ENCODE results near the gene MAP4K4.
"Not testable (repeated sequence)": the region's sequence is repeated elsewhere in the genome, so short reads cannot be mapped to it uniquely, and the experiment has no call there.

Gene MAP4K4

GRCh38 chr2:101893681-101894381, 196.3 kb downstream of the MAP4K4 start:
- in situ Hi-C loops (cut with HindIII; ENCODE audit: low sequenced_read_pairs), result no loop called here

- in situ Hi-C loops (cut with HindIII; ENCODE audit: low sequenced_read_pairs), result no loop called here
Observed at GRCh38 chr2:101895039-101895438, 197.5 kb downstream of the MAP4K4 start.

GRCh38 chr2:101895819-101896322, 198.4 kb downstream of the MAP4K4 start:
- in situ Hi-C loops (cut with HindIII; ENCODE audit: low sequenced_read_pairs), result no loop called here

- in situ Hi-C loops (cut with HindIII; ENCODE audit: low sequenced_read_pairs), result no loop called here
Observed at GRCh38 chr2:101897301-101897700, 199.8 kb downstream of the MAP4K4 start.

- in situ Hi-C loops (cut with HindIII; ENCODE audit: low sequenced_read_pairs), result no loop called here
Observed at GRCh38 chr2:101899265-101899664, 201.8 kb downstream of the MAP4K4 start.

- in situ Hi-C loops (cut with HindIII; ENCODE audit: low sequenced_read_pairs), result no loop called here
Observed at GRCh38 chr2:101899871-101900270, 202.4 kb downstream of the MAP4K4 start.

- in situ Hi-C loops (cut with HindIII; ENCODE audit: low sequenced_read_pairs), result no loop called here
Observed at GRCh38 chr2:101900375-101900774, 202.9 kb downstream of the MAP4K4 start.

GRCh38 chr2:101901241-101901640, 203.7 kb downstream of the MAP4K4 start:
- in situ Hi-C loops (cut with HindIII; ENCODE audit: low sequenced_read_pairs), result no loop called here

- in situ Hi-C loops (cut with HindIII; ENCODE audit: low sequenced_read_pairs), result no loop called here
Observed at GRCh38 chr2:101902169-101902568, 204.7 kb downstream of the MAP4K4 start.

GRCh38 chr2:101904916-101905315, 207.4 kb downstream of the MAP4K4 start:
- in situ Hi-C loops (cut with HindIII; ENCODE audit: low sequenced_read_pairs), result no loop called here

- in situ Hi-C loops (cut with HindIII; ENCODE audit: low sequenced_read_pairs), result no loop called here
Observed at GRCh38 chr2:101905746-101906336, 208.3 kb downstream of the MAP4K4 start.

- in situ Hi-C loops (cut with HindIII; ENCODE audit: low sequenced_read_pairs), result no loop called here
Observed at GRCh38 chr2:101909760-101910159, 212.3 kb downstream of the MAP4K4 start.

- in situ Hi-C loops (cut with HindIII; ENCODE audit: low sequenced_read_pairs), result no loop called here
Observed at GRCh38 chr2:101912545-101912944, 215.0 kb downstream of the MAP4K4 start.

GRCh38 chr2:101921319-101921952, 223.9 kb downstream of the MAP4K4 start:
- in situ Hi-C loops (cut with HindIII; ENCODE audit: low sequenced_read_pairs), result no loop called here

GRCh38 chr2:101921953-101922325, 224.4 kb downstream of the MAP4K4 start:
- in situ Hi-C loops (cut with HindIII; ENCODE audit: low sequenced_read_pairs), result no loop called here

GRCh38 chr2:101924311-101924710, 226.8 kb downstream of the MAP4K4 start:
- in situ Hi-C loops (cut with HindIII; ENCODE audit: low sequenced_read_pairs), result not testable (repeated sequence)

GRCh38 chr2:101930019-101930418, 232.5 kb downstream of the MAP4K4 start:
- in situ Hi-C loops (cut with HindIII; ENCODE audit: low sequenced_read_pairs), result loop anchor here (5.0 kb wide), 1 partner anchor 47 kb away; no protein-coding TSS in a partner anchor

GRCh38 chr2:101930847-101931246, 233.3 kb downstream of the MAP4K4 start:
- in situ Hi-C loops (cut with HindIII; ENCODE audit: low sequenced_read_pairs), result loop anchor here (5.0 kb wide), 1 partner anchor 46 kb away; no protein-coding TSS in a partner anchor

GRCh38 chr2:101931402-101931801, 233.9 kb downstream of the MAP4K4 start:
- in situ Hi-C loops (cut with HindIII; ENCODE audit: low sequenced_read_pairs), result loop anchor here (5.0 kb wide), 1 partner anchor 46 kb away; no protein-coding TSS in a partner anchor

GRCh38 chr2:101935764-101936163, 238.3 kb downstream of the MAP4K4 start:
- in situ Hi-C loops (cut with HindIII; ENCODE audit: low sequenced_read_pairs), result not testable (repeated sequence)

GRCh38 chr2:101942851-101943250, 245.3 kb downstream of the MAP4K4 start:
- in situ Hi-C loops (cut with HindIII; ENCODE audit: low sequenced_read_pairs), result no loop called here

Measured in endothelial cell of hepatic sinusoid (primary cell).